Endothelial cell of umbilical vein (primary cell): ENCODE data around the gene SLC2A1. TPM values are rescaled to one million over a fixed set of nuclear protein-coding genes. Genes with fewer than 3 reads are reported as not detected.

Source experiments
- BruUV-seq: library from RNA; stranded (reverse); fragments of 400-500 nt; replicated peaks from 2 replicates; lab custom pipeline; 2021; lab: Mats Ljungman, UMichigan
- CTCF ChIA-PET: fragments of 300-600, 350-600 bp; sonication (Branson Sonifier 250); formaldehyde crosslinking; loops from one replicate; lab custom pipeline; 2021; ENCODE audit warnings: antibody characterized with exemption, inconsistent platforms; lab: Charles Lee
- POLR2A ChIA-PET: fragments of 300-600, 350-600 bp; sonication (Branson Sonifier 250); formaldehyde crosslinking; loops from one replicate; lab custom pipeline; 2021; ENCODE audit warnings: antibody characterized with exemption, inconsistent platforms; lab: Charles Lee
- DNase-seq: peaks from one replicate; pipeline ENCODE4 v3.0.0-alpha.2; 2011; ENCODE audit warnings: low read depth, low spot score
- FAIRE-seq: peaks from 2 replicates; lab custom pipeline; 2011; peaks lifted over from hg19 to GRCh38; lab: Jason Lieb, UNC
- H2AFZ ChIP-seq: 2 replicates; pipeline ENCODE4 v1.6.0; 2012; ENCODE audit warnings: low read depth, low read length, control low read depth, inconsistent platforms
- H3K27ac ChIP-seq: 2 replicates; pipeline ENCODE4 v1.5.1; 2011; ENCODE audit warnings: low read depth, mild to moderate bottlenecking, control low read depth, low read length, moderate library complexity; ENCODE audit not compliant: insufficient read depth
- H3K27me3 ChIP-seq, 2 experiments: 2 replicates each; pipeline versions ENCODE4 v1.6.0 to v1.6.1; 2011; ENCODE audit warnings: low read length in 2 of 2, mixed read lengths in 1 of 2; ENCODE audit not compliant: control insufficient read depth in 2 of 2, insufficient read depth in 2 of 2
- H3K36me3 ChIP-seq, 2 experiments: 2 replicates in 1 of 2; 3 replicates in 1 of 2; pipeline ENCODE4 v1.5.1; 2011; ENCODE audit warnings: low read length in 2 of 2, mild to moderate bottlenecking in 1 of 2, moderate library complexity in 1 of 2; ENCODE audit not compliant: control insufficient read depth in 2 of 2, insufficient read depth in 2 of 2; ENCODE audit errors: extremely low read depth in 1 of 2
- H3K4me1 ChIP-seq: 3 replicates; pipeline ENCODE4 v1.5.1; 2011; ENCODE audit warnings: mild to moderate bottlenecking, low read length; ENCODE audit not compliant: control insufficient read depth, insufficient read depth; ENCODE audit errors: extremely low read depth
- H3K4me2 ChIP-seq: 2 replicates; pipeline ENCODE4 v1.6.1; 2011; ENCODE audit warnings: low read length, control low read depth, mixed read lengths; ENCODE audit not compliant: insufficient read depth
- H3K4me3 ChIP-seq, 3 experiments: fragments of 200-600 bp in 1 of 3; sonication (generic), shearing (Covaris generic) in 1 of 3; replicated peaks in 1 of 3; 2 replicates each; pipeline ENCODE4 v1.5.1; 2011 to 2016; ENCODE audit warnings: control low read depth in 3 of 3, low read length in 3 of 3, mild to moderate bottlenecking in 2 of 3, inconsistent platforms in 1 of 3, low read depth in 1 of 3, moderate library complexity in 1 of 3; ENCODE audit not compliant: insufficient read depth in 1 of 3
- H3K79me2 ChIP-seq: 2 replicates; pipeline ENCODE4 v1.6.0; 2012; ENCODE audit warnings: low read length, inconsistent platforms; ENCODE audit not compliant: control insufficient read depth, insufficient read depth
- H3K9ac ChIP-seq: replicated peaks from 2 replicates; pipeline ENCODE3; 2011; ENCODE audit warnings: low read length, control low read depth; ENCODE audit not compliant: insufficient read depth; ENCODE audit errors: extremely low read depth
- H3K9me1 ChIP-seq: replicated peaks from 3 replicates; pipeline ENCODE4 v1.6.0; 2011; ENCODE audit warnings: mild to moderate bottlenecking, low read length; ENCODE audit not compliant: control insufficient read depth, insufficient read depth; ENCODE audit errors: extremely low read depth
- H3K9me3 ChIP-seq: replicated peaks from 2 replicates; pipeline ENCODE4 v1.5.1; 2012; ENCODE audit warnings: low read length, inconsistent platforms; ENCODE audit not compliant: control insufficient read depth, insufficient read depth
- H4K20me1 ChIP-seq: replicated peaks from 2 replicates; pipeline ENCODE3; 2011; ENCODE audit warnings: mild to moderate bottlenecking, low read length; ENCODE audit not compliant: control insufficient read depth, insufficient read depth; ENCODE audit errors: extremely low read depth
- CTCF ChIP-seq, 2 donors: IDR thresholded peaks; 1 replicate in 1 of 2; 2 replicates in 1 of 2; pipeline ENCODE4 v1.5.1; 2011; ENCODE audit warnings: low read length in 2 of 2, mild to moderate bottlenecking in 2 of 2, moderate library complexity in 2 of 2, control low read depth in 1 of 2, inconsistent platforms in 1 of 2, low read depth in 1 of 2; ENCODE audit not compliant: insufficient read depth in 1 of 2; ENCODE audit errors: extremely low read depth in 1 of 2
- EZH2 ChIP-seq: IDR thresholded peaks from 2 replicates; pipeline ENCODE4 v1.6.1; 2012; ENCODE audit warnings: borderline replicate concordance, low read depth, mild to moderate bottlenecking, moderate library complexity, low read length, inconsistent platforms; ENCODE audit not compliant: severe bottlenecking
- FOS ChIP-seq: IDR thresholded peaks from 2 replicates; pipeline ENCODE4 v1.6.1; 2011; ENCODE audit warnings: mild to moderate bottlenecking, low read length, moderate library complexity, borderline replicate concordance; ENCODE audit not compliant: insufficient read depth
- GATA2 ChIP-seq: IDR thresholded peaks from 2 replicates; pipeline ENCODE4 v1.7.0; 2011; ENCODE audit warnings: low read depth, mild to moderate bottlenecking, moderate library complexity, mixed read lengths, low read length; ENCODE audit not compliant: insufficient read length, insufficient read depth
- JUN ChIP-seq: IDR thresholded peaks from 2 replicates; pipeline ENCODE4 v1.6.1; 2011; ENCODE audit warnings: borderline replicate concordance, low read depth; ENCODE audit not compliant: insufficient read length, insufficient read depth
- MAX ChIP-seq: IDR thresholded peaks from 2 replicates; pipeline ENCODE4 v1.6.1; 2011; ENCODE audit not compliant: insufficient read depth, insufficient read length
- MYC ChIP-seq: IDR thresholded peaks from one replicate; pipeline ENCODE4 v1.6.1; 2011; ENCODE audit warnings: mild to moderate bottlenecking, low read depth, low read length
- POLR2A ChIP-seq: IDR thresholded peaks from 2 replicates; pipeline ENCODE4 v1.6.1; 2012; ENCODE audit warnings: low read depth, mild to moderate bottlenecking, control low read depth, low read length
- POLR2AphosphoS5 ChIP-seq: IDR thresholded peaks from 2 replicates; pipeline ENCODE4 v1.6.1; 2012; ENCODE audit warnings: low read depth, mild to moderate bottlenecking, control low read depth, low read length, moderate library complexity; ENCODE audit not compliant: insufficient read depth
- dilution Hi-C: fragments of 300-500 bp; cut with MboI; formaldehyde crosslinking; loops from one replicate; pipeline ENCODE4 v1.15.0; 2019; ENCODE audit warnings: low sequenced_read_pairs; ENCODE audit not compliant: extremely low pct_ligation_motif_present
- intact Hi-C: fragments of 100-400 bp; cut with micrococcal nuclease; formaldehyde crosslinking; loops from one replicate; pipeline ENCODE4 v1.10.0; 2022
- polyA plus RNA-seq, 4 experiments: library from polyadenylated mRNA; depleted of rRNA in 3 of 4; stranded (reverse) in 3 of 4; unstranded in 1 of 4; fragments of >200 nt; gene quantifications; 2 replicates each; pipeline versions ENCODE4 v1.2.1 to v1.2.3, GENCODE V29; 2011 to 2012; ENCODE audit warnings: missing spikeins in 1 of 4
- total RNA-seq: library from RNA; stranded (reverse); gene quantifications from 2 replicates; pipeline ENCODE4 v1.2.3, GENCODE V29; 2021

SLC2A1 gene
- total and polyA plus RNA-seq, 2 donors (not counting 3 experiments of a cell fraction or from before 2014, with no cell fraction given), result 42.2 to 46.5 TPM

GRCh38 chr1:42937836-42938644 lies 20.6 kb downstream of the SLC2A1 start:
- Histone ChIP-seq H2AFZ (no peak overlapping the region), H3K4me2 (no peak overlapping the region), H3K27me3 (no peaks in the 10 kb centered on the region), H3K27ac (no peak overlapping the region), H3K4me3 (no peak overlapping the region), H3K9me3 (no peaks in the 10 kb centered on the region), H3K79me2 (no peaks in the 10 kb centered on the region), H3K9ac (no peak overlapping the region), H4K20me1 (no peaks in the 10 kb centered on the region), H3K36me3 (peaks cover 0 to 2% of the 10 kb centered on the region in 2 experiments), H3K9me1 (no peaks in the 10 kb centered on the region), H3K4me1 (peaks cover 31% of the 10 kb centered on the region)
- no peak for DNase-seq
- no TSS peak for BruUV-seq
- CTCF ChIA-PET, result interaction anchor here (1.8 to 2.0 kb wide), 3 partner anchors 15 to 135 kb away, joined by 5 to 9 read pairs (median 9); no protein-coding TSS in a partner anchor
- FAIRE-seq, result no peak
- dilution Hi-C loops (no loop called here), intact Hi-C loops (no loop called here)
- TF ChIP-seq POLR2A (no peak), GATA2 (no peak), CTCF (IDR thresholded peaks at IDR 0.05; ENCODE audit: extremely low read depth in 1 of 2, insufficient read depth in 1 of 2, low read depth in 1 of 2, low read length in 2 of 2) (no peak), POLR2AphosphoS5 (no peak), JUN (no peak), EZH2 (no peak), MAX (no peak), MYC (no peak), FOS (no peak)
- POLR2A ChIA-PET, result no interaction called here
